Measurements from ENCODE around the gene SLC7A1. TPM values are rescaled to one million over a fixed set of nuclear protein-coding genes. Genes with fewer than 3 reads are reported as not detected.
"Not testable (repeated sequence)": the region's sequence is repeated elsewhere in the genome, so short reads cannot be mapped to it uniquely, and the experiment has no call there.

Gene SLC7A1
- 10 to 100 TPM in 1 of 4 donors, 1 to 10 TPM in 3; 2.5 to 14.7 (median 3.8) TPM for total RNA-seq
- 1 to 10 TPM in 2 of 3 donors, under 1 TPM in 1; 0.79 to 6.3 (median 1.0) TPM for polyA plus RNA-seq
- long read RNA-seq, donor 1, partial matches to known transcripts = 0 of 2 reads
- long read RNA-seq, donor 1, other reads (novel, unspliced or antisense) = 2 of 2 reads
- long read RNA-seq, donor 2, full-length matches to known transcripts = 1 of 4 reads
- long read RNA-seq, donor 2, partial matches to known transcripts = 0 of 4 reads
- long read RNA-seq, donor 2, other reads (novel, unspliced or antisense) = 3 of 4 reads

- WGBS, 3 donors = 0 to 2% (median 0%) methylated on average over 16 to 98 of the region's 98 CpGs
- intact Hi-C loops (cut with DNase I) = loop anchor here in 1 of 2 donors (10.0 kb wide), 1 partner anchor 519 kb away; no protein-coding TSS in a partner anchor
- Histone ChIP-seq H3K4me3 (peak within 1 kb of the TSS; percentile 79), H3K9me3 (no peaks in the 10 kb centered on the region), H3K4me1 (peaks cover 7% of the 10 kb centered on the region), H3K36me3 (ENCODE audit: insufficient read depth in 1 of 2, low read depth in 1 of 2) (no peaks in the 10 kb centered on the region), H3K27ac (peak within 1 kb of the TSS; percentile 72), H3K27me3 (ENCODE audit: insufficient read depth in 3 of 3, low read length in 2 of 3) (peaks cover 0 to 35% (median 7%) of the 10 kb centered on the region in 3 donors)
- DNase-seq = peak; percentile 76 to 80
- ATAC-seq = peak; percentile 80 to 89 (median 86)
- TF ChIP-seq, protein P1, sequence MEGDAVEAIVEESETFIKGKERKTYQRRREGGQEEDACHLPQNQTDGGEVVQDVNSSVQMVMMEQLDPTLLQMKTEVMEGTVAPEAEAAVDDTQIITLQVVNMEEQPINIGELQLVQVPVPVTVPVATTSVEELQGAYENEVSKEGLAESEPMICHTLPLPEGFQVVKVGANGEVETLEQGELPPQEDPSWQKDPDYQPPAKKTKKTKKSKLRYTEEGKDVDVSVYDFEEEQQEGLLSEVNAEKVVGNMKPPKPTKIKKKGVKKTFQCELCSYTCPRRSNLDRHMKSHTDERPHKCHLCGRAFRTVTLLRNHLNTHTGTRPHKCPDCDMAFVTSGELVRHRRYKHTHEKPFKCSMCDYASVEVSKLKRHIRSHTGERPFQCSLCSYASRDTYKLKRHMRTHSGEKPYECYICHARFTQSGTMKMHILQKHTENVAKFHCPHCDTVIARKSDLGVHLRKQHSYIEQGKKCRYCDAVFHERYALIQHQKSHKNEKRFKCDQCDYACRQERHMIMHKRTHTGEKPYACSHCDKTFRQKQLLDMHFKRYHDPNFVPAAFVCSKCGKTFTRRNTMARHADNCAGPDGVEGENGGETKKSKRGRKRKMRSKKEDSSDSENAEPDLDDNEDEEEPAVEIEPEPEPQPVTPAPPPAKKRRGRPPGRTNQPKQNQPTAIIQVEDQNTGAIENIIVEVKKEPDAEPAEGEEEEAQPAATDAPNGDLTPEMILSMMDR (IDR thresholded peaks at IDR 0.05) = no peak
Measured at GRCh38 chr13:29595380-29596063, at the start of gene SLC7A1. TSS of gene SLC7A1 (minus strand) at chr13:29595688. CDS start at chr13:29536188, 59,500 bp downstream.

- Histone ChIP-seq H3K4me1 (no peaks in the 10 kb centered on the region), H3K9me3 (no peaks in the 10 kb centered on the region), H3K36me3 (ENCODE audit: insufficient read depth in 1 of 2, low read depth in 1 of 2) (no peaks in the 10 kb centered on the region), H3K27ac (no peak overlapping the region), H3K4me3 (no peak overlapping the region), H3K27me3 (ENCODE audit: insufficient read depth in 3 of 3, low read length in 2 of 3) (peaks cover 0 to 3% (median 0%) of the 10 kb centered on the region in 3 donors)
- intact Hi-C loops (cut with DNase I) = no loop called here
- DNase-seq (no peak), ATAC-seq (no peak)
- TF ChIP-seq, protein P1 (IDR thresholded peaks at IDR 0.05) = no peak
- 75 to 79% (median 76%) methylated on average over 4 of the region's 4 CpGs for WGBS, 3 donors
Measured at GRCh38 chr13:29640665-29641064, 45.2 kb upstream of the SLC7A1 start.

- DNase-seq; H3K27ac ChIP-seq; H3K27me3 ChIP-seq (ENCODE audit: insufficient read depth in 3 of 3, low read length in 2 of 3); H3K4me1 ChIP-seq; intact Hi-C loops (cut with DNase I); H3K9me3 ChIP-seq; ATAC-seq; H3K4me3 ChIP-seq; H3K36me3 ChIP-seq (ENCODE audit: insufficient read depth in 1 of 2, low read depth in 1 of 2): not testable (repeated sequence)
- 91 to 96% (median 94%) methylated on average over 4 of the region's 4 CpGs for WGBS, 3 donors
Measured at GRCh38 chr13:29636831-29637230, 41.3 kb upstream of the SLC7A1 start.

GRCh38 chr13:29624997-29625396 is 29.5 kb upstream of the SLC7A1 start:
- TF ChIP-seq, protein P1 (IDR thresholded peaks at IDR 0.05) = no peak
- Histone ChIP-seq H3K27me3 (ENCODE audit: insufficient read depth in 3 of 3, low read length in 2 of 3) (peaks cover 0 to 2% (median 0%) of the 10 kb centered on the region in 3 donors), H3K4me3 (no peak overlapping the region), H3K9me3 (no peaks in the 10 kb centered on the region), H3K36me3 (ENCODE audit: insufficient read depth in 1 of 2, low read depth in 1 of 2) (no peaks in the 10 kb centered on the region), H3K4me1 (no peaks in the 10 kb centered on the region), H3K27ac (no peak overlapping the region)
- ATAC-seq (no peak), DNase-seq (no peak)
- intact Hi-C loops (cut with DNase I) = no loop called here
- 85 to 89% (median 86%) methylated on average over 5 of the region's 5 CpGs for WGBS, 3 donors

DNA sequence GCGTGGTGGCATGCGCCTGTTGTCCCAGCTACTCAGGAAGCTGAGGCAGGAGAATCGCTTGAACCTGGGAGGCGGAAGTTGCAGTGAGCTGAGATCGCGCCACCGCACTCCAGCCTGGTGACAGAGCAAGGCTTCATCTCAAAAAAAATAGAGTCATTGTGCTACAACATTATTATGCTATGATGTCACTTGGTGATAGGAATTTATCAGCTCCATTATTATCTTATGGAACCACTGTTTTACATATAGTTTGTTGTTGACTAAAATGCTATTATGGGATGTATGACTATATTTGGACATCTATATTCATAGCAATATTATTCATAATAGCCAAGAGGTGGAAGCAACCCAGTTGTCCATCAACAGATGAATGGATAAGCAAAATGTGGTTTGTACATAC is 26.4 kb upstream of the SLC7A1 start:
- no peak for DNase-seq

More for the DNA sequence above, 26.4 kb upstream of the SLC7A1 start:
- H3K27me3 ChIP-seq (ENCODE audit: insufficient read depth in 3 of 3, low read length in 2 of 3) = peaks cover 0 to 2% (median 0%) of the 10 kb centered on the region in 3 donors
- H3K4me3 ChIP-seq = no peak overlapping the region
- intact Hi-C loops (cut with DNase I) = no loop called here
- no peak overlapping the region for H3K27ac ChIP-seq
- no peaks in the 10 kb centered on the region for H3K4me1 ChIP-seq
- H3K9me3 ChIP-seq = peaks cover 5% of the 10 kb centered on the region
- ATAC-seq = no peak
- TF ChIP-seq, protein P1 (IDR thresholded peaks at IDR 0.05) = no peak
- H3K36me3 ChIP-seq (ENCODE audit: insufficient read depth in 1 of 2, low read depth in 1 of 2) = no peaks in the 10 kb centered on the region
- WGBS, 3 donors = 97 to 98% (median 97%) methylated on average over 7 of the region's 7 CpGs

All from psoas muscle (tissue), 8 donors.